ENCODE measurements around the gene ABCD3.
"Not testable (repeated sequence)": the region's sequence is repeated elsewhere in the genome, so short reads cannot be mapped to it uniquely, and the experiment has no call there.

ABCD3 gene

GRCh38 chr1:94550800-94551241 is 132.6 kb downstream of the ABCD3 start:
- DNase-seq (ENCODE audit: low read depth), result no peak

GRCh38 chr1:94551449-94551848 is 133.3 kb downstream of the ABCD3 start:
- no peak for DNase-seq (ENCODE audit: low read depth)

GRCh38 chr1:94552071-94552586 is 133.9 kb downstream of the ABCD3 start:
- DNase-seq (ENCODE audit: low read depth), result no peak

- DNase-seq (ENCODE audit: low read depth), result no peak
These were observed 135.1 kb downstream of the ABCD3 start for GRCh38 chr1:94553323-94553730.

- no peak for DNase-seq (ENCODE audit: low read depth)
These were observed 135.7 kb downstream of the ABCD3 start for GRCh38 chr1:94553931-94554330.

- DNase-seq (ENCODE audit: low read depth), result no peak
These were observed 136.4 kb downstream of the ABCD3 start for GRCh38 chr1:94554580-94554979.

GRCh38 chr1:94555091-94555490 is 136.9 kb downstream of the ABCD3 start:
- no peak for DNase-seq (ENCODE audit: low read depth)

- DNase-seq (ENCODE audit: low read depth), result no peak
These were observed 141.7 kb downstream of the ABCD3 start for GRCh38 chr1:94559921-94560320.

GRCh38 chr1:94560333-94560732 is 142.1 kb downstream of the ABCD3 start:
- DNase-seq (ENCODE audit: low read depth), result no peak

GRCh38 chr1:94562519-94563260 is 144.5 kb downstream of the ABCD3 start:
- DNase-seq (ENCODE audit: low read depth), result no peak

- DNase-seq (ENCODE audit: low read depth), result no peak
These were observed 147.7 kb downstream of the ABCD3 start for GRCh38 chr1:94565901-94566300.

- DNase-seq (ENCODE audit: low read depth), result not testable (repeated sequence)
These were observed 148.2 kb downstream of the ABCD3 start for GRCh38 chr1:94566436-94566835.

GRCh38 chr1:94567975-94568607 is 149.9 kb downstream of the ABCD3 start:
- not testable (repeated sequence) for DNase-seq (ENCODE audit: low read depth)
